Spleen (tissue), 11 donors: ENCODE data around the gene OXT. TPM values are rescaled to one million over a fixed set of nuclear protein-coding genes. Genes with fewer than 3 reads are reported as not detected.

Source experiments
- DNase-seq: peaks from one replicate; pipeline ENCODE4 v3.0.0-alpha.2; 2020
- H3K27ac ChIP-seq, 8 donors: fragments of 200-600 bp; sonication (generic) in 7 of 8; 1 replicate in 4 of 8; 2 replicates in 4 of 8; pipeline versions ENCODE4 v1.5.0 to v1.8.0; 2016 to 2021; ENCODE audit warnings: inconsistent platforms in 4 of 8, mild to moderate bottlenecking in 4 of 8, moderate library complexity in 1 of 8
- H3K27me3 ChIP-seq, 7 donors: fragments of 200-600 bp; sonication (generic) in 6 of 7; replicated peaks in 1 of 7; 1 replicate in 4 of 7; 2 replicates in 3 of 7; pipeline versions ENCODE4 v1.5.0 to v1.8.0; 2016 to 2021; ENCODE audit warnings: inconsistent platforms in 3 of 7, mild to moderate bottlenecking in 1 of 7
- H3K36me3 ChIP-seq, 6 donors: fragments of 200-600 bp; sonication (generic) in 5 of 6; 1 replicate in 4 of 6; 2 replicates in 2 of 6; pipeline versions ENCODE4 v1.5.0 to v1.8.0; 2016 to 2021; ENCODE audit warnings: inconsistent platforms in 2 of 6
- H3K4me1 ChIP-seq, 6 donors: fragments of 200-600 bp; sonication (generic) in 5 of 6; 1 replicate in 3 of 6; 2 replicates in 3 of 6; pipeline versions ENCODE4 v1.5.0 to v1.8.0; 2016 to 2021; ENCODE audit warnings: inconsistent platforms in 3 of 6
- H3K4me3 ChIP-seq, 8 donors: fragments of 200-600 bp; sonication (generic) in 7 of 8; 1 replicate in 4 of 8; 2 replicates in 4 of 8; pipeline versions ENCODE4 v1.5.0 to v1.8.0; 2016 to 2021; ENCODE audit warnings: inconsistent platforms in 4 of 8, mild to moderate bottlenecking in 4 of 8, moderate library complexity in 2 of 8
- H3K9me3 ChIP-seq, 8 donors: fragments of 200-600 bp; sonication (generic) in 7 of 8; 1 replicate in 4 of 8; 2 replicates in 4 of 8; pipeline versions ENCODE4 v1.5.0 to v1.8.0; 2016 to 2021; ENCODE audit warnings: inconsistent platforms in 4 of 8
- POLR2A ChIP-seq, 3 donors: fragments of 450-650 bp; IDR thresholded peaks; one replicate each; pipeline ENCODE4 v1.5.1; 2017; ENCODE audit warnings: antibody characterized with exemption in 3 of 3, mild to moderate bottlenecking in 1 of 3
- POLR2AphosphoS5 ChIP-seq, 3 donors: sonication (generic); formaldehyde crosslinking; IDR thresholded peaks; one replicate each; pipeline ENCODE4 v1.5.1; 2017; ENCODE audit warnings: antibody characterized with exemption in 3 of 3
- WGBS, 5 donors: extraction: QIAGEN DNeasy Blood & Tissue Kit in 3 of 5; methylation state at CpG; one replicate each; pipeline versions ENCODE4 v1.1.5 to v1.1.7; 2013 to 2018; 5-methylcytosine and 5-hydroxymethylcytosine counted together
- intact Hi-C: fragments of 100-400 bp; cut with DNase I; formaldehyde crosslinking; loops from one replicate; pipeline ENCODE4 v1.15.0; 2023; ENCODE audit warnings: low total_unique reads
- polyA plus RNA-seq, 3 donors: library from polyadenylated mRNA; stranded (reverse); fragments of 200-250 nt; gene quantifications; one replicate each; pipeline ENCODE4 v1.2.1, GENCODE V29; 2013
- total RNA-seq, 7 donors: library from RNA; depleted of rRNA in 3 of 7; stranded (reverse); fragments of >200 nt in 3 of 7; fragmentation: NEBNext Ultra II Directional in 4 of 7; extraction: Animal tissue kit (Norgen Biotek cat#: 25700) in 4 of 7; gene quantifications; one replicate each; pipeline versions ENCODE4 v1.1.0 to v1.2.1, GENCODE V29; 2016 to 2021
- TF ChIP-seq, protein P1 (sequence below), 11 experiments: fragments of 200-600 bp in 7 of 11; fragments of 450-650 bp in 4 of 11; sonication (generic) in 4 of 11; IDR thresholded peaks in 8 of 11; conservative IDR thresholded peaks in 3 of 11; 1 replicate in 7 of 11; 2 replicates in 4 of 11; pipeline versions ENCODE4 v1.4.0 to v1.8.0; 2016 to 2021; ENCODE audit warnings: antibody characterized with exemption in 11 of 11, inconsistent platforms in 4 of 11, mild to moderate bottlenecking in 1 of 11
- donor health status: healthy with polysubstance abuse.
- donor health status: DM: no; HTN: no; CAD: no; lungs with moderate emphysema.
- donor health status: DM: no; HTN: no; CAD: no.
- donor health status: Bipolar disorder and iron deficiency.
- donor health status: healthy.
- donor health status: DM: no; HTN: no; CAD: no.
- donor health status: DM: yes; HTN: yes; CAD: no.

OXT gene
- total and polyA plus RNA-seq, 10 donors, result 0.68 to 1.00 TPM; not detected in 8

DNA sequence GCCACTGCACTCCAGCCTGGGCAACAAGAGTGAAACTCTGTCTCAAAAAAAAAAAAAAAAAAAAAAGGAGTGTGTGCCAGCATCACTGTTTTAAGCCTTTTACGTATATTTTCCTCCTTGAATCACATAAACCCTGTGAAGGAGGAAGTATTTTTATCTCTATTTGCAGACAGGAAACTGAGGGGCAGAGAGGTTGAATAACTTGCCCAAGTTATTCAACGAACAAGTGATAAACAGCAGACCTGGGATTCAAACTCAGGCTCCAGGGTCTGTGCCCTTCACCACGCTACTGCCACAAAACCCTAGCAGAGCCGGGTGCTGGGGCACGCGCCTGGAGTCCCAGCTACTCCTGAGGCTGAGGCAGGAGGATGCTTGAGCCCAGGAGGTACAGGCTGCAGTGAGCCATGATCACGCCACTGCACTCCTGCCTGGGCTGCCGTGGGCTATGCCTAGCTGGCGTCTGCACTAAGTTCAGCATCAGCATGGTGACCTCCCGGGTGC, 22.5 kb downstream of the OXT start:
- Histone ChIP-seq H3K27me3 (peaks cover 0 to 59% (median 23%) of the 10 kb centered on the region in 7 donors), H3K36me3 (no peaks in the 10 kb centered on the region), H3K27ac (peak overlapping the region in 4 of 8 donors; percentile 7 to 69 (median 42)), H3K4me1 (peaks cover 0 to 25% (median 15%) of the 10 kb centered on the region in 6 donors), H3K9me3 (no peaks in the 10 kb centered on the region), H3K4me3 (peak overlapping the region in 1 of 8 donors; percentile 48)
- intact Hi-C loops, result no loop called here
- TF ChIP-seq, protein P1, sequence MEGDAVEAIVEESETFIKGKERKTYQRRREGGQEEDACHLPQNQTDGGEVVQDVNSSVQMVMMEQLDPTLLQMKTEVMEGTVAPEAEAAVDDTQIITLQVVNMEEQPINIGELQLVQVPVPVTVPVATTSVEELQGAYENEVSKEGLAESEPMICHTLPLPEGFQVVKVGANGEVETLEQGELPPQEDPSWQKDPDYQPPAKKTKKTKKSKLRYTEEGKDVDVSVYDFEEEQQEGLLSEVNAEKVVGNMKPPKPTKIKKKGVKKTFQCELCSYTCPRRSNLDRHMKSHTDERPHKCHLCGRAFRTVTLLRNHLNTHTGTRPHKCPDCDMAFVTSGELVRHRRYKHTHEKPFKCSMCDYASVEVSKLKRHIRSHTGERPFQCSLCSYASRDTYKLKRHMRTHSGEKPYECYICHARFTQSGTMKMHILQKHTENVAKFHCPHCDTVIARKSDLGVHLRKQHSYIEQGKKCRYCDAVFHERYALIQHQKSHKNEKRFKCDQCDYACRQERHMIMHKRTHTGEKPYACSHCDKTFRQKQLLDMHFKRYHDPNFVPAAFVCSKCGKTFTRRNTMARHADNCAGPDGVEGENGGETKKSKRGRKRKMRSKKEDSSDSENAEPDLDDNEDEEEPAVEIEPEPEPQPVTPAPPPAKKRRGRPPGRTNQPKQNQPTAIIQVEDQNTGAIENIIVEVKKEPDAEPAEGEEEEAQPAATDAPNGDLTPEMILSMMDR (IDR thresholded peaks at IDR 0.05 in 8 of 11, conservative IDR thresholded peaks at IDR 0.05 in 3 of 11), result no peak
- TF ChIP-seq POLR2A (IDR thresholded peaks at IDR 0.05) (no peak), POLR2AphosphoS5 (IDR thresholded peaks at IDR 0.05) (no peak)
- DNase-seq, result no peak
- 8 to 31% (median 23%) methylated on average over 8 to 10 of the region's 10 CpGs for WGBS, 5 donors

DNA sequence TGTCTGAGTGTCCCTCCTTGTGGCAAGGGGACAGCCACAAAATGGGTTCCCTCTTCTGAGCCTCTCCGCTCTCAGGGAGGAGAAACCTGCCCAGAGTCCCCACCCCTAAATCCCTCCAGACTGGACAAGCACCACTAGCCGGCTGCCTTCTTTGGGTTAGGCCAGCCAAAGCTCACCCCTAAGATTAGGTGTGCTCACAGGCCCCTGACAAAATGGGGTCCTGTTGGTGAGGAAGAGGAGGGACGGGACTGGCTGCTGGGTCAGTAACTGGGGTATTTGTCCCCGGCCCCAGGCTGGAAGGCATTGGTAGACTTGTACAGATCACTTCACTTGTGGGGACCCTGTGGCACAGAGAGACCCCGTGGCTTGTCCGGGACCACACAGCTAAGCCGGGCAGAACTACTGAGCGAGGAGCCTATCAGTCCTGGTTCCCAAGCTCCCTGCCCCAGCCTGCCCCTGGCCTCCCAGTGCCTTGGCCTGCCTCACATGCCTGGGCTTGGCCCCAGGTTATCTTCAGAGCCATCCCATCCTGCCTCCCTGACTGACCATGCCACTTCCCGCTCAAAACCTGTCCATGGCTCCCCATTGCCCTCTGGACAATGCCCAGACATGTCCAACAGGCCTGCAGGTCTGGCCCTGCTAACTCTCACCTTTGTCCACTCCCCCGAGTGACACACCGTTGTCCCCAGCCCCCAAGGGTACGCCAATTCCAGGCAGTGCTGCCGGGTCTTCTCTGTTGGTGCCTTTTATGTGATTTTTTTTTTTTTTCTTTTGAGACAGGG, 23.6 kb downstream of the OXT start:
- intact Hi-C loops, result no loop called here
- H3K36me3 ChIP-seq, result no peaks in the 10 kb centered on the region
- no peaks in the 10 kb centered on the region for H3K9me3 ChIP-seq
- 89 to 95% (median 92%) methylated on average over 9 to 13 of the region's 13 CpGs for WGBS, 5 donors
- peaks cover 0 to 48% (median 23%) of the 10 kb centered on the region in 7 donors for H3K27me3 ChIP-seq
- no peak overlapping the region for H3K27ac ChIP-seq
- H3K4me1 ChIP-seq, result peaks cover 0 to 25% (median 15%) of the 10 kb centered on the region in 6 donors
- TF ChIP-seq POLR2A (IDR thresholded peaks at IDR 0.05) (no peak), POLR2AphosphoS5 (IDR thresholded peaks at IDR 0.05) (no peak)
- TF ChIP-seq, protein P1 (IDR thresholded peaks at IDR 0.05 in 8 of 11, conservative IDR thresholded peaks at IDR 0.05 in 3 of 11), result no peak
- H3K4me3 ChIP-seq, result no peak overlapping the region
- DNase-seq, result no peak

DNA sequence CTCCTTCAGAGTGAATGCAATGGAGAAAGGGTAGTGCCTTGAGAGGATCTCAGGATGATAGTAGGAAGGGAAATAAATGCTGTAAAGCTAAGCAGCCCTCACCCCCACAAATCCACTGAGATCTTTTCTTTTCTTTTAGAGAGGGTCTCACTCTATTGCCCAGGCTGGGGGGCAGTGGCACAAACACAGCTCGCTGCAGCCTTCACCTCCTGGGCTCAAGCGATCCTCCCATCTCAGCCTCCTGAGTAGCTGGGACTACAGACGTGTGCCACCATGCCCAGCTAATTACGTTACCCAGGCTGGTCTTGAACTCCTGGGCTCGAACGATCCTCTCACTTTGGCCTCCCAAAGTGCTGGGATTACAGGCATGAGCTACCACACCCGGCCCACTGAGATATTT, 29.1 kb downstream of the OXT start:
- TF ChIP-seq, protein P1 (IDR thresholded peaks at IDR 0.05 in 8 of 11, conservative IDR thresholded peaks at IDR 0.05 in 3 of 11), result no peak
- TF ChIP-seq POLR2A (IDR thresholded peaks at IDR 0.05) (no peak), POLR2AphosphoS5 (IDR thresholded peaks at IDR 0.05) (no peak)
- H3K27ac ChIP-seq, result no peak overlapping the region
- 82 to 94% (median 89%) methylated on average over 7 of the region's 7 CpGs for WGBS, 5 donors
- H3K9me3 ChIP-seq, result no peaks in the 10 kb centered on the region
- peaks cover 0 to 22% (median 7%) of the 10 kb centered on the region in 6 donors for H3K4me1 ChIP-seq
- intact Hi-C loops, result no loop called here
- H3K36me3 ChIP-seq, result no peaks in the 10 kb centered on the region
- DNase-seq, result no peak
- peaks cover 0 to 6% (median 0%) of the 10 kb centered on the region in 7 donors for H3K27me3 ChIP-seq
- no peak overlapping the region for H3K4me3 ChIP-seq

DNA sequence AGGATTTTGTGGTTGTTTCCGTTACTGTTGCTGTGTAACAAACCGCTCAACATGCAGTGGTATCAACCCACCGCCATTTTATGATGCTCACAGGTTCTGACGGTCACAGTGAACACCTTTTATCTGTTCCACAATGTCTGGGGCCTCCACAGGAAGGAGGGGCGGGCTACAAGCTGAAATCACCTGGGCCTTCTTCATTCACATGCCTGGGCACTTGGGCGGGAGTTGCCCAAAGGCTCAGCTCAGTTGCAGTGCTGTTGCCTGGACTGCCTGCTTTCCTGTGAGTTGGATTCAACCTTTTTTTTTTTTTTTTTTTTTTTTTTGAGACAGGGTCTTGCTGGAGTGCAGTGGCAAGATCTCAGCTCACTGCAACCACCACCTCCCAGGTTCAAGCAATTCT, 29.8 kb downstream of the OXT start:
- H3K27me3 ChIP-seq, result peaks cover 0 to 6% (median 0%) of the 10 kb centered on the region in 7 donors
- peaks cover 0 to 4% (median 0%) of the 10 kb centered on the region in 6 donors for H3K36me3 ChIP-seq
- H3K4me3 ChIP-seq, result no peak overlapping the region
- no peak overlapping the region for H3K27ac ChIP-seq
- H3K4me1 ChIP-seq, result peaks cover 0 to 22% (median 7%) of the 10 kb centered on the region in 6 donors
- 86 to 98% (median 93%) methylated on average over 6 of the region's 6 CpGs for WGBS, 5 donors
- intact Hi-C loops, result no loop called here
- DNase-seq, result no peak
- TF ChIP-seq POLR2AphosphoS5 (IDR thresholded peaks at IDR 0.05) (no peak), POLR2A (IDR thresholded peaks at IDR 0.05) (no peak)
- TF ChIP-seq, protein P1 (IDR thresholded peaks at IDR 0.05 in 8 of 11, conservative IDR thresholded peaks at IDR 0.05 in 3 of 11), result no peak
- no peaks in the 10 kb centered on the region for H3K9me3 ChIP-seq
